ACC112 (cell line): ENCODE results near the gene ELOVL4.
A peak's percentile ranks its signal among the peaks of the same experiment; 100 is the strongest.

ENCODE experiments used
- H2AFZ ChIP-seq: fragments of 200-600 bp; sonication (generic); one replicate; pipeline ENCODE4 v1.6.0; 2017; ENCODE audit warnings: antibody characterized with exemption, low read length; ENCODE audit not compliant: unreplicated experiment
- H3K27ac ChIP-seq: fragments of 200-600 bp; sonication (generic); 2 replicates; pipeline ENCODE4 v1.5.1; 2014; ENCODE audit warnings: low read depth, mild to moderate bottlenecking, antibody characterized with exemption, low read length, moderate library complexity
- H3K27me3 ChIP-seq: fragments of 200-600 bp; sonication (generic); 2 replicates; pipeline ENCODE4 v1.6.1; 2014; ENCODE audit warnings: mild to moderate bottlenecking, antibody characterized with exemption, low read length, moderate library complexity, mixed read lengths; ENCODE audit not compliant: insufficient read depth
- H3K36me3 ChIP-seq: fragments of 200-600 bp; sonication (generic); 2 replicates; pipeline ENCODE4 v1.6.1; 2016; ENCODE audit warnings: mild to moderate bottlenecking, antibody characterized with exemption, low read length, moderate library complexity, mixed read lengths; ENCODE audit not compliant: insufficient read depth
- H3K4me1 ChIP-seq: fragments of 200-600 bp; sonication (generic); one replicate; pipeline ENCODE4 v1.6.1; 2016; ENCODE audit warnings: low read length, mixed read lengths; ENCODE audit not compliant: insufficient read depth, unreplicated experiment, control insufficient read depth
- H3K4me3 ChIP-seq: fragments of 200-600 bp; sonication (generic); 2 replicates; pipeline ENCODE4 v1.5.1; 2014; ENCODE audit warnings: mild to moderate bottlenecking, low read depth, low read length
- H3K79me2 ChIP-seq: fragments of 200-600 bp; sonication (generic); one replicate; pipeline ENCODE4 v1.6.0; 2016; ENCODE audit warnings: low read length; ENCODE audit not compliant: control insufficient read depth, unreplicated experiment, insufficient read depth

The ELOVL4 gene

DNA sequence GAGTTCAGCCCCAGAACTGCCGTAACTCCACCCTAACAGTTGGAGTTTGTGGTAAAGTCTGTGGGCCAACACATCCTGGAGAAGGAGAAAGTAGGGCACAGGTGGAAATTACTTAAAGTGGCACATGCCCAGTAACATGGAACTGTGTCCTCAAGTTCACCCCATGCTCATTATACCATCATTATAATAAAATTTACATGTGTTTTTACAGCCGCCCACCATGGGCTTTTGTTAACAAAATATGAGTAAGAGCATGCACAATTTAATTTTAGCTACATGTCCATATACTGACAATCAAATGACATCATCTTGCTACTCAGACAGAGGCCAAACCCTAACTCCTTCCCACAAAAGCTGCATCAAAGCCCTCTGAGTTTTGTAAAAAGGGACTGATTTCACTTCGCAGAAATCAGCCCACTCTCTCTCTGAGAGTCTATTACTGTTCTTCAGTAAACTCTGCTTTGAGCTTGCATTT lies 17.3 kb upstream of the ELOVL4 start:
- peaks cover 40% of the 10 kb centered on the region for H3K27me3 ChIP-seq
- H3K36me3 ChIP-seq = no peaks in the 10 kb centered on the region
- H3K27ac ChIP-seq = no peak overlapping the region
- H3K4me1 ChIP-seq = no peaks in the 10 kb centered on the region
- H3K79me2 ChIP-seq = no peaks in the 10 kb centered on the region
- no peak overlapping the region for H3K4me3 ChIP-seq
- no peak overlapping the region for H2AFZ ChIP-seq

DNA sequence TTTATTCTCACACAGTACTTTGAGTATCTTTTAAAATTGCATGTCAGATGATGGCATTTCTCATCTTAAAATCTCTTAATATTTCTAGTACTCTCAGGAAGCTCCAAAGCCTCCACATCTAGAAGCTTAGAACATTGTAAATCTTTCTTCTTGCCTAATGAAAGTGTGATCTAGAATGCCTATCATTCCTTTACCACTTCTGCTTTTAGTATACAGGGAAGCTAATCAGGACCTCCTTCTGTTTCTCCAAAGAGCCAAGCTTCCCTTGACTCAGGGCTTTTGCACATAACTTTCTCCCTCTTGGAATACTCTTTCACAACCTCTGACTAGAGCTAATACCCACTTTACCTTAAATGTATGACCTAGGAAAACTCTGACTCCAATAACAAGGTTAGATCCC lies 7.5 kb upstream of the ELOVL4 start:
- Histone ChIP-seq H3K27me3 (peaks cover 14% of the 10 kb centered on the region), H3K36me3 (no peaks in the 10 kb centered on the region), H3K4me1 (no peaks in the 10 kb centered on the region)

DNA sequence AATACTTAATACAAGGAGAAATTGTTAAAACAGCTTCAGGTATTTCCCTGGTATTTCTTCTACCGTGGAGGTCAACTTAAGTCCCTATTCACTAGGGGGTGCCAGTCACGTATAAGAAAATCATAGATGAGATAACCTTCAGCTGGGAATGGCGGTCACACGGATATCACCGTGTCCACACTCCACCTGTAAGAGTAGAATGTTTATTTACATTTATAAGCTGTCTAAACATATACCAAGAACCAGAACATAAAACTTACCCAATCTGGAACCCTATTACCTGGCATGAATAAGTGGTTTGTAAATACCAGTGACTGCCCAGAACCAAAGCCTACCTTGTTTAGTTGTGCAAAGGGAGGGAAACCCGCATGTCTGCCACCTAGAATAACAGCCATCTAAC lies 1.9 kb upstream of the ELOVL4 start:
- H3K79me2 ChIP-seq = peaks cover 13% of the 10 kb centered on the region
- H3K4me3 ChIP-seq = peak overlapping the region; percentile 51; the same call in 1 of the 2 replicates
- H3K27ac ChIP-seq = no peak overlapping the region
- H3K4me1 ChIP-seq = peaks cover 11% of the 10 kb centered on the region
- no peaks in the 10 kb centered on the region for H3K36me3 ChIP-seq
- peaks cover 7% of the 10 kb centered on the region for H3K27me3 ChIP-seq
- no peak overlapping the region for H2AFZ ChIP-seq

More for the DNA sequence above, 7.5 kb upstream of the ELOVL4 start:
- Histone ChIP-seq H3K79me2 (no peaks in the 10 kb centered on the region), H3K27ac (no peak overlapping the region), H2AFZ (no peak overlapping the region), H3K4me3 (no peak overlapping the region)

DNA sequence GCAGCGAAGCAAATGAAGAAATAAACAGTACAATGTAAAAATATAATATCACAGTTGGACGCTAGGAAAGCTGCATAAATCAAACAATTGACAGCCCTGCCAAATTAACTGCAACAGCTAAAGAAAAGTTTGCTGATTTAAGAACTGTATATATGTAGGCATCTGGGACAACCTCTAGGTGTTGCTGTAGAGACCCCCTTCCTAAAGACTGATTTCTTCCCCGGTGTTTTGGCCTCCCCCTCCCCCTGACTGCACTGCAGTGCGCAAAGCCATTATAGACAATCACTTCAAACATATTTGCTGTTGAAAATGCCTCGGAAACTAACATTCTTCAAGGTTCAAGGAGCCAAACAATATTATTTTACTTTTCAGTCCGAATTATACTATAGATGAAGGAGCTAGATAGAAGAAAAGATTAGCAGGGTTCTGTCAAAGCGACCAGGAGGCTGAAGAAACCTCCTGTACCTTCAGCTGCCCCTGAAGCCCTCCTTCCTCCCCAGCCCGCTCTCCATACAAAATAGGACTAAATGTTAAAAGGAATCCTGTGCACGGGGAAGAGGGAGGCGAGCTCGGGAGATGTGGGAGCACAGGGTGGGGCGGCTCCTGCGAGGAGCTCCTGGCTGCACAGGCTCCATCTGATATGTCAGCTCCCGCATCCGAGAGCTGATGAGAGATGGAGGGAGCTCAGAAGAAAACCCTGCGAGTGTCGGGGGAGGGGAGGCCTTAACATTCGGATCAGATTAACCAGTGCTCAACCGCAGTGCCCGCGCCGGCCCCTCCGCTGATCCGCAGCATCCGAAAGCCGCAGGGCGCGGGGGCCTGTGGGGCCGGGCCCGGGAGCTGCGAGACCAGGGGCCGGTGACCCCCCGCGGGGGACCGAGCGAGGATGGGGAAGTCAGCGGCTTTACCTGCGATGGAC lies 822 bp downstream of the ELOVL4 start:
- no peaks in the 10 kb centered on the region for H3K36me3 ChIP-seq
- peaks cover 11% of the 10 kb centered on the region for H3K4me1 ChIP-seq
- peaks cover 17% of the 10 kb centered on the region for H3K79me2 ChIP-seq
- H3K27ac ChIP-seq = no peak overlapping the region
- no peaks in the 10 kb centered on the region; the same call in 1 of the 2 replicates for H3K27me3 ChIP-seq
- H2AFZ ChIP-seq = peak overlapping the region; percentile 87
- H3K4me3 ChIP-seq = peak overlapping the region; percentile 92

DNA sequence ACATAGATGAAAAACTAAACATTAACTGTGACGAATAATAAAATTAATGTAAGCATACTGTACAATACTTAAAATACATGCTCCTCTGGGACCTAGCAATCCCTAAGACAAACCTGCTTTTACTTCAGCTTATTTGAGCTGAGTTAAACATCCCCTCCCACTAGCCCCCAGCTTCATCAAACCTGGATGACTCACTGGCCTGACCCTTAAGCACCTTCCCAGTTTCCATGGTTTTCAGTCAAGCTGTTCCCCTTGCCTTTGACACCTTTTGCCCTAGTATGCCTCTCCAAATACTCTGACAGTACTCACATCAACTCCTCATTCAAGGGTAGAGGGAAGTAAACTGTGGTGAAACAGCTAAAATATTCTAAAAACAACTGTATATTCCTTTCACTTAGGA lies 4.2 kb downstream of the ELOVL4 start:
- Histone ChIP-seq H3K4me3 (no peak overlapping the region), H3K27me3 (no peaks in the 10 kb centered on the region), H3K79me2 (peaks cover 17% of the 10 kb centered on the region), H2AFZ (no peak overlapping the region), H3K27ac (no peak overlapping the region), H3K36me3 (no peaks in the 10 kb centered on the region), H3K4me1 (peaks cover 11% of the 10 kb centered on the region)

DNA sequence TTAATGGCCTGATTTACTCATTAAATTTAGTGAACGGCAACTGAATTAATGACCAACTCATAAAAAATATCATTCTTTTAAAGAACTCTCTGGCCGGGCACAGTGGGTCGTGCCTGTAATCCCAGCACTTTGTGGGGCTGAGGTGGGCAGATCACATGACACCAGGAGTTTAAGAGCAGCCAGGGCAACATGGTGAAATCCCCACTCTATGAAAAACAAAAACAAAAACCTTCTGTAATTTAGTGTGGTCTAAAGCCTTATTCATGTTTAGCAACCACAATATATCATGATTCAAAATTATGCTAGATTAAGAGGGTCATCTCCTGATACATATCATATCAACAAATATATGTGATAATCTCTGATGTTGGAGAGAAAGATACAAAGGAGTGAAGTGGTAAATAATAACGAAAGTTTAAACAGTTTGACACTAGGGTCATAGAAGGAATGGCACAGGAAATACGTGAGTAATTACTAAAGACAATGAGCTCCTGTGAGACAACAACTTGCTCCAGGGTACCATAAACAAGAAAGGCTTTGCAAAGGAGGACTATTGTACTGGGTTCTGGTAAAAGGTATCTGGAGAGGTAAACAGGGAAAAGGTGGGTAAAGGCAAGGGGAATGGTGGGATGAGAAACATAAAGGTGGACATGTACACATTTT lies 5.7 kb downstream of the ELOVL4 start:
- Histone ChIP-seq H2AFZ (no peak overlapping the region), H3K4me3 (no peak overlapping the region), H3K79me2 (peaks cover 17% of the 10 kb centered on the region), H3K27ac (no peak overlapping the region), H3K4me1 (peaks cover 11% of the 10 kb centered on the region), H3K27me3 (no peaks in the 10 kb centered on the region), H3K36me3 (no peaks in the 10 kb centered on the region)

DNA sequence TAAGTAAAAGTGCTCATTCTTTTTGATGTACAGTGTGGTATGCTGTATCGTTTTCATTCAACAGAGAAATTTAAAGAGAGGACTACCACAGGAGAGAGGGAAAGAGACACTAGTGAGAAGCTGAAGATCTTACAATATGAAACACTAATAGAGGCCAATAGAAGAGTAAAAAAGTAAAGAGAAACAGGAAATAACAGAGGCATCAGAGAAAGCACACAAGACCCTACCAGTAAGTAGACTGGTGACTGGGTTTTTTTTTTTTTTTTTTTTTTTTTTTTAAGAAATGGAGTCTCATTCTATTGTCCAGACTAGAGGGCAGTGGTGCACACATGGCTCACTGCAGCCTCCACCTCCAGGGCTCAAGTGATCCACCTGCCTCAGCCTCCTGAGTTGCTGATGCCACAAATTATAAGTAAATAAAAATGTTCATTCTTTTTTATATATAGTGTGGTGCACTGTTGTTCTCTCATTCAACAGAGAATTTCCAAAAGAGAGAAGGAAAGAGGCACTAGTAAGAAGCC lies 18.8 kb downstream of the ELOVL4 start:
- H3K27ac ChIP-seq = no peak overlapping the region
- H3K36me3 ChIP-seq = 0 out of 2 replicates have a peak, but pooled peaks cover 3% of the 10 kb centered on the region
- H3K79me2 ChIP-seq = no peaks in the 10 kb centered on the region
- no peaks in the 10 kb centered on the region for H3K27me3 ChIP-seq
- no peak overlapping the region for H3K4me3 ChIP-seq
- H2AFZ ChIP-seq = no peak overlapping the region
- H3K4me1 ChIP-seq = no peaks in the 10 kb centered on the region

DNA sequence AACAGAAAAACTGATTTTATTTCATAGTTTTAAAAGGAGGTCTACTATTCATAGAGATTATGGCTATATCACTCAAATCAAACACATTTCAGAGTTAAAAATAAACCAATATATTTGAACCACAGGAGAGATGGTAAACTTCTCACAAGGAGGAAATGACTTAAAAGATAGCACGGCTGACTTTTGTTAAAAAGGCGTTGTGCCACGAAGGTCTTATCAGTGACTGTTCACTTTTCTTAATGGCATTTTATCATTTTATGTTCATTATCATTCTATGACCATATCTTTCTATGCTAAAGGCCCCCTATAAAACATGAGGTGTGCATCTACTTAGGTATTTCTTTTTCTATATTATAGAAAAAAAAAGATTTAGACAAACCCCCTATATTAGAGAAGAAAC lies 19.6 kb downstream of the ELOVL4 start:
- Histone ChIP-seq H3K4me1 (no peaks in the 10 kb centered on the region), H3K36me3 (0 out of 2 replicates have a peak, but pooled peaks cover 3% of the 10 kb centered on the region), H3K27ac (no peak overlapping the region), H3K4me3 (no peak overlapping the region), H2AFZ (no peak overlapping the region), H3K79me2 (no peaks in the 10 kb centered on the region), H3K27me3 (no peaks in the 10 kb centered on the region)

DNA sequence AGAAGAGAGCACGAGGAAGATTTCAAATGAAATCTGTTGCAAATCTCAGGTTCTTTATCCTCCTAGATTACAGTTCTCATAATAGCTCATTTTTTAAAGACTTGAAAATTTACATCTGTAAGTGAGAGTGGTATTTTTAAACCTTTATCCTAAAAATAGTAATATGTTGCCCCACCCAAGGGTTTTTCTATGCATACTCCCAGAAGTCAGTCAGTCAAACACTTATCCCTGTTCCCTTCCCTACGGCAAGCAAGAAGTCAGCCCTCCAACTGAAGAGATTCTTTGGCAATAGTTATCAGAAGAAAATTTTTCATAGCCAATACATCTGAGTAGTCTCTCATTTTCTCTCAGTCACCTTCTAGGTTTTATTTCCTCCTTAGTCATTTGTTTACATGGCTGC lies 24.1 kb downstream of the ELOVL4 start:
- Histone ChIP-seq H2AFZ (no peak overlapping the region), H3K36me3 (peaks cover 3% of the 10 kb centered on the region; the same call in 1 of the 2 replicates), H3K79me2 (no peaks in the 10 kb centered on the region), H3K27me3 (no peaks in the 10 kb centered on the region), H3K4me1 (no peaks in the 10 kb centered on the region), H3K27ac (no peak overlapping the region), H3K4me3 (no peak overlapping the region)

DNA sequence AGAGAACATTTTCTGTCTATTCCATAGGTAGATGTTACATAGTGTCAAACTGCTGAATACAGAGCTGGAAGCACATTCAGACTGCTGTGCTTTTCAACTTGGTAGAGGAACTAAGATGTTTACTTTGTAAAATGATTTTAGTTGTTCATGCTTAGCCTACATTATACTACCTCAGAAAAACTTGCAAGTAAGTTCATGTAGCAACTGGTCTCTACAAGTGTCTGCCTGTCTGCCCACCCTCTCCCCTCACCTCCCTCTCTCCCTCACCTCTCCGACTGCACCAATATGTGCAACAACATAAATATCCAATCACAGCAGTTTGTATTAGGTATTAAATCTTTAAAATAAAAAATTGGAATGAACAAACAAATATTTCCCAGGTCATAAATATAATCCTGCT lies 25.3 kb downstream of the ELOVL4 start:
- Histone ChIP-seq H3K27me3 (no peaks in the 10 kb centered on the region), H2AFZ (no peak overlapping the region), H3K4me3 (no peak overlapping the region), H3K36me3 (peaks cover 3% of the 10 kb centered on the region; the same call in 1 of the 2 replicates), H3K27ac (no peak overlapping the region), H3K4me1 (no peaks in the 10 kb centered on the region), H3K79me2 (no peaks in the 10 kb centered on the region)
